ENCODE measurements around the gene CACNA2D2.
A peak's percentile ranks its signal among the peaks of the same experiment; 100 is the strongest.

Gene CACNA2D2

DNA sequence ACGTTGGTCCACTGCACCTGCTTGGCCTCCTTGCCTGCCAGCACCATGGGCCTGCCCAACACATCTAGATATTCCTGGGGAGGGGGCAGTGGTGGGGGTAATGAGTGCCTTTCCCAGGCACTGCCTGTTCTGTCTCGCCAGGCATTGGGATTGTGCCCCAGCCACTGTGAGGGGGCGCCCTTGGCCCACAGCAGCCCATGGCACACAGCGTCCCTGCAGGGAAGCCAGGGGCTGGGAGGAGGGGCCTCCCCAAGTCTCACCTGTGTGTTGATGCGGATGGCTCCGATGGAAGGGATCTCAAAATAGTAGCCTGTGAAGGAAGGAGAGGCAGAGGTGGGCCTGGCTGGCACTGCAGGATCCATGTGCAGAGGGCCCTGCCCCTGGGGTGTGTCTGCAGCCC is 125.4 kb downstream of the CACNA2D2 start:
- CTCF ChIA-PET: no interaction called here
- POLR2A ChIA-PET: interaction anchor here (1.0 kb wide), 1 partner anchor 41 kb away, joined by 3 read pairs; no protein-coding TSS in a partner anchor
- no peak for DNase-seq (ENCODE audit: extremely low spot score)
- TF ChIP-seq PKNOX1 (IDR thresholded peaks at IDR 0.05) (no peak), HDGF (IDR thresholded peaks at IDR 0.05; ENCODE audit: borderline replicate concordance) (no peak), L3MBTL2 (conservative IDR thresholded peaks at IDR 0.05) (no peak), TARDBP (IDR thresholded peaks at IDR 0.05) (no peak), FOXM1 (IDR thresholded peaks at IDR 0.05; ENCODE audit: borderline replicate concordance) (no peak), NFRKB (IDR thresholded peaks at IDR 0.05) (no peak), FOXA1 (IDR thresholded peaks at IDR 0.05) (no peak), BHLHE40 (IDR thresholded peaks at IDR 0.05; ENCODE audit: borderline replicate concordance) (no peak), SUZ12 (IDR thresholded peaks at IDR 0.05) (no peak)

DNA sequence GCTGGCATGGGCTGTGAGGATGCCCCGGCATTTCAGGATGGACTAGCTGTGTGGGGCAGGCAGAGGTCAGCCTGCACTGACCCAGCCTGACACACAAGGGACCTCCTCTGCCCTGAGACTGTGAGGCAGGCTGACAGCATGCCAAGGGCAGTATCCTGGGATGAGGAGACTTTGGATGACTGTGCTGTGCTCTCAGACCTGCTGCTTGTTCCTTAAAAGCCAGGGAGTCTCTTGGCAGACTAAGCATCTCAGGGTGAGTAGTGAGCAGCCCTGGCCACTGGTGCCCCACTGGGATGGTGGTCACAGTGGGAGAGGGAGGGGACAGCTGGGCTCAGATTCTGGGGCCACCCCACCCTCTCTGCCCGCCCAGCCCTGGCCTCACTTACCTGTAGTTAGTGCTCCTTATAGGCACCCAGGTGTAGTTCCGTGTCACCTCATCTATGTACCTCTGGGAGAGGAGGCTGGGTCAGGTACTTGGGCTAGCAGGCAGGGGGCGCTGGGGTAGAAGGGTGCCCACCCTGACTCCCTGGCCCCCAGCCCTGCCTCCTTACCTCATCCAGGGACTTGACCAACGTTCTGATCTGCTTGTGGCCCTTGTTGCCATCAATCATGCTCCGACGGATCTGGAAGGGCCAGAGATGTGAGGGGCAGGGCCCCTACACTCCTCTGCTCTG is 128.0 kb downstream of the CACNA2D2 start:
- CTCF ChIA-PET: no interaction called here
- DNase-seq (ENCODE audit: extremely low spot score): peak; percentile 26
- no peak for TF ChIP-seq ARNT (IDR thresholded peaks at IDR 0.05)
- no peak for TF ChIP-seq SP1 (IDR thresholded peaks at IDR 0.05)
- no peak for TF ChIP-seq PKNOX1 (IDR thresholded peaks at IDR 0.05)
- TF ChIP-seq CTBP1 (IDR thresholded peaks at IDR 0.05; ENCODE audit: borderline replicate concordance): no peak
- no peak for TF ChIP-seq FOXK2 (IDR thresholded peaks at IDR 0.05)
- no peak for TF ChIP-seq FOXA1 (IDR thresholded peaks at IDR 0.05)
- POLR2A ChIA-PET: interaction anchor here (1.0 kb wide), 1 partner anchor 48 kb away, joined by 3 read pairs; the partner anchor contains the start of gene TUSC2

DNA sequence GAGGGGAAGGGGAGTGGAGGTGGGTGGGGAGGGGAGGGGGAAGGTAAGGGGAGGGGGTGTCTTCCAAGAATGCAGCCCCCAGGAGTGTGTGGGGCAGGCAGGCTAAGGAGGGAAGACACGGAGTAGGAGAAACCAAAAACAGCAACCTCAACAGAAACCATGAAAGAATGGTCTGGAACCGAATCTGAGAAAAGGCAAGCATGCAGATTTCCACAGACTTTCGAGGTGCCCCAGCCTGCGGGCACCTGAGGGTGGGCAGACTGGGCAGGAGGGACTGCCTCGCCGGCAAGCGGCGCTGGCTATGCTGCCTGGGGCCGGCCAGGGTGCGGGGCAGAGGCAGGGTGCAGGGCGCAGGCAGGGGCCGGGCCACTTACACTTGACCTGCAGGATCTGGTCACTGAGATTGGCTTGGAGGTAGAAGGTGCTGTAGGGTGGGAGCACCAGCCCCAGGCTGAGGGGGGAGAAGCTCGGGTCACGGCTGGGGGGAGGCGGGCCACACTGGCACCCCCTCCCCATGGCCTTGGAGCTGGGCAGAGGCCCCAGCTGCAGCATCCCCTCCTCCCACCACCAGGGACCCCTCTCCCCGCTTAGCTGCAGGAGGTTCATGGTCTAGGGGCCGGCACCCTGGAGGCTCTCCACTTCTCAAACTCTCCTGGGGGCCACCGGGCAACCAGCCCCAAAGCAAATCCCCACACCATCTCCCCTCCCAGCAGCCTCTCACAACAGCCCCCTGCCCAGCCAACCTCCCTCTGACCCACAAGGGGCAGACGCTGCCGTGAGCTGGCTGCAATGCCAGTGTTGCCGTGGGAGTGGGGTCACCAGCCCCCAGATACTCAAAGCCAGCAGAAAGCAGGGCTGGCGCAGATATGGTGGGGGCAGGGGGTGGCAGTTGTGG is 128.8 kb downstream of the CACNA2D2 start:
- DNase-seq (ENCODE audit: extremely low spot score): no peak
- POLR2A ChIA-PET: interaction anchor here (1.0 kb wide), 1 partner anchor 47 kb away, joined by 3 read pairs; the partner anchor contains the start of gene TUSC2
- CTCF ChIA-PET: no interaction called here
- TF ChIP-seq FOXK2 (IDR thresholded peaks at IDR 0.05) (no peak), SP1 (IDR thresholded peaks at IDR 0.05) (no peak), ZNF384 (IDR thresholded peaks at IDR 0.05) (no peak)

DNA sequence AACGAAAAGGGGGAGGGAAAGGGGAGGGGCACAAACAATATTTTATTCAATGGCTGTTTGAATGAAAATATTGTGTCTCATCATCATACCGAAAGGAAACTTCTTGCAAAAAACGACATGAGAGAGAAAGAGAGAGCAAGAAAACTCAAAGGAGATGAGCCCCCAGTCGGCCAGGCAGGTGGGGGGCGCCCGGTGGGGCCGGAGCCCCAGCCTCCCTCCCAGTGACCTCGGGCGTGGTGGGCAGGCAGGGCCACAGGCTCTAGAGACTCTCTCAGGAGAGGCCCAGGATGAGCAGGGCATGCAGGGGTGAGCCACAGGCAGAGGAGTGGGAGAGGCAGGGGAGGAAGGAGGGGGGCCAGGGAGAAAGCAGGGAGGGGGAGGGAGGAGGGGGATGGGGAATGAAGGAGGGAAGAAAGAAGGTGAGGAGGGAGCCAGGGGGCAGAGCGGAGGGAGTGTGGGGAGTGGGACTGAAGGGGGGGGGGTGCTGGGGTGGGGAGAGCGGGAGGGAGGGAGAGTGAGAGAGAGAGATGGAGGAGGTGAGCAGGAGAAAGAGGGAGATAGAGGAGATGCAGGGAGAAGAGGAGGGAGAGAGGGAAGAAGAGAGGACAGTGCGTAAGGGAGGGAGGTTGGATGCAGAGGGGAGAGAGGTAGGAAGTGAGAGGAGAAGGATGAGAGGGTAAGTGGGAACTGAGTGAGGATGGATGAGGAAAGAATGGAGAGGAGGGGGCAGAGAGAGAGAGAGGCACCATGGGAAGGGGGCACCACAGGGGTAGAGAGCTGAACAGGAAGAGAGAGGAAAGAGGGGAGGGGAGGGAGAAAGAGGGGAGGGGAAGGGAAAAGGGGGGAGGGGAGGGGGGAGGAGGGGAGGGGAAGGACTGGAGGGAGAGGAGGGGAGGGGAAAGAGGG is 130.0 kb downstream of the CACNA2D2 start:
- DNase-seq (ENCODE audit: extremely low spot score): no peak
- no peak for TF ChIP-seq L3MBTL2 (conservative IDR thresholded peaks at IDR 0.05)
- TF ChIP-seq TARDBP (IDR thresholded peaks at IDR 0.05): no peak
- TF ChIP-seq CTBP1 (IDR thresholded peaks at IDR 0.05; ENCODE audit: borderline replicate concordance): no peak
- TF ChIP-seq FOXK2 (IDR thresholded peaks at IDR 0.05): no peak
- POLR2A ChIA-PET: no interaction called here
- CTCF ChIA-PET: no interaction called here

DNA sequence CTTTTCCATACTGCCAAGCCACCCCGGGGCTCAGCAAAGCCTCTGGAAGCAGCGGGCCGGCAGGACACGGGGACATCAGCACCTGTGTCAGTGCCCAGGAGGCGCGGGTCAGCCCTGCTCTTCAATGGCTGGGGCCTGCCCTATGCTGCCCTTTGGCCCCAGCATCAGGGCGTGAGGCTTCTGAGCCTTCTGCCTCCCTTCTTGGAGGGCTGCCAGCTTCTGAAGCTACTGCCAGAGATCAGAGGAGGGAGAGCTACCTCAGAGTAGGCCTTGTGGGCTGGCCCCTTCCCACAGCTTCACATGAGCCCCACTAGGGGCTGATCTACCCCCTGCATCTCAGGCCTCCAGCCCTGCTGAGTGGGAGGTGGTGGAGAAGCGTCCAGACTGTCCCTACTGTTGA is 131.1 kb downstream of the CACNA2D2 start:
- ChIA-PET CTCF (no interaction called here), POLR2A (no interaction called here)
- TF ChIP-seq PKNOX1 (IDR thresholded peaks at IDR 0.05) (no peak), HDGF (IDR thresholded peaks at IDR 0.05; ENCODE audit: borderline replicate concordance) (no peak), CTBP1 (IDR thresholded peaks at IDR 0.05; ENCODE audit: borderline replicate concordance) (no peak), TARDBP (IDR thresholded peaks at IDR 0.05) (no peak), ZNF384 (IDR thresholded peaks at IDR 0.05) (no peak), ELF4 (IDR thresholded peaks at IDR 0.05) (no peak), FOXM1 (IDR thresholded peaks at IDR 0.05; ENCODE audit: borderline replicate concordance) (no peak)
- DNase-seq (ENCODE audit: extremely low spot score): no peak

DNA sequence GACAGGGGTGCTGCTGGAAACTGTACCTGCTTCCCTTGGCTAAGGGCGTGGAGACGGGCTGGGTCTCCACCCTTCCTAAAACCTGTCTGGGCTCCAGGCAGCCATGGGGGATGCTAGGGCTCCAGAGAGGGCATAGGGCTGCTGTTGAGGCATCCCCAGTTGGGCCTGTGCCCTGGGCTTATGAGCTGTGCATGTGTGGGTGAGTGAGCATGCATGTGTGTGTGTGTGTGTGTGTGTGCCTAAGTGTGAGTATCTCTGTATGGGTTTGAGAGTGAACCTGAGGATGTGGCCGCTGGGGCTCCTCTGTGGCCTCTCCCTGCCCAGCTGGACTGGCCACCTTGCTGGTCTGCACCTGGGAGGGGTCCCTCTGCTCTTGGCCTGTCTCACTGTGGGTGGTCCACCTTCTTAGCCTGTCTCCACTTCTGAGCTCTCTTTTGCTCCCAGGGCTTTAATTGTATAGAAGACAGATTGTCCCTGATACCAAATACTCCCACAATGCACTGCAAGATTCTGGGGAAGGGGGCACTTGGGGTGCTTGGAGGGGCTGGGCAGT is 132.2 kb downstream of the CACNA2D2 start:
- TF ChIP-seq L3MBTL2 (conservative IDR thresholded peaks at IDR 0.05): no peak
- TF ChIP-seq SUZ12 (IDR thresholded peaks at IDR 0.05): no peak
- no peak for TF ChIP-seq ZNF384 (IDR thresholded peaks at IDR 0.05)
- no peak for TF ChIP-seq HDGF (IDR thresholded peaks at IDR 0.05; ENCODE audit: borderline replicate concordance)
- TF ChIP-seq BHLHE40 (IDR thresholded peaks at IDR 0.05; ENCODE audit: borderline replicate concordance): no peak
- TF ChIP-seq PKNOX1 (IDR thresholded peaks at IDR 0.05): no peak
- TF ChIP-seq NFRKB (IDR thresholded peaks at IDR 0.05): no peak
- no peak for TF ChIP-seq FOXK2 (IDR thresholded peaks at IDR 0.05)
- no peak for TF ChIP-seq ARNT (IDR thresholded peaks at IDR 0.05)
- no peak for TF ChIP-seq ELF4 (IDR thresholded peaks at IDR 0.05)
- POLR2A ChIA-PET: interaction anchor here (1.1 to 1.2 kb wide), 2 partner anchors 17 to 34 kb away, joined by 3 to 5 read pairs; no protein-coding TSS in a partner anchor
- no peak for DNase-seq (ENCODE audit: extremely low spot score)
- CTCF ChIA-PET: interaction anchor here (0.6 to 2.1 kb wide), 9 partner anchors 10 to 179 kb away, joined by 3 to 8 read pairs (median 4); no protein-coding TSS in a partner anchor

Measured in HEK293T (cell line).